AG09319 (cell line): Measurements from ENCODE around the gene NDUFA9.

ENCODE experiments used
- DNase-seq: peaks from one replicate; pipeline ENCODE4 v3.0.0-alpha.2; 2010; ENCODE audit warnings: low read depth; ENCODE audit errors: extremely low read depth
- CTCF ChIP-seq: IDR thresholded peaks from 2 replicates; pipeline ENCODE4 v1.5.1; 2011; ENCODE audit warnings: low read depth, mild to moderate bottlenecking, inconsistent platforms, low read length, moderate library complexity

NDUFA9 gene

GRCh38 chr12:4690760-4691159 is 41.8 kb downstream of the NDUFA9 start:
- DNase-seq: no peak
- no peak for TF ChIP-seq CTCF
